ENCODE results near the gene HK3. TPM values are rescaled to one million over a fixed set of nuclear protein-coding genes. Genes with fewer than 3 reads are reported as not detected.

HK3 gene, protein sequence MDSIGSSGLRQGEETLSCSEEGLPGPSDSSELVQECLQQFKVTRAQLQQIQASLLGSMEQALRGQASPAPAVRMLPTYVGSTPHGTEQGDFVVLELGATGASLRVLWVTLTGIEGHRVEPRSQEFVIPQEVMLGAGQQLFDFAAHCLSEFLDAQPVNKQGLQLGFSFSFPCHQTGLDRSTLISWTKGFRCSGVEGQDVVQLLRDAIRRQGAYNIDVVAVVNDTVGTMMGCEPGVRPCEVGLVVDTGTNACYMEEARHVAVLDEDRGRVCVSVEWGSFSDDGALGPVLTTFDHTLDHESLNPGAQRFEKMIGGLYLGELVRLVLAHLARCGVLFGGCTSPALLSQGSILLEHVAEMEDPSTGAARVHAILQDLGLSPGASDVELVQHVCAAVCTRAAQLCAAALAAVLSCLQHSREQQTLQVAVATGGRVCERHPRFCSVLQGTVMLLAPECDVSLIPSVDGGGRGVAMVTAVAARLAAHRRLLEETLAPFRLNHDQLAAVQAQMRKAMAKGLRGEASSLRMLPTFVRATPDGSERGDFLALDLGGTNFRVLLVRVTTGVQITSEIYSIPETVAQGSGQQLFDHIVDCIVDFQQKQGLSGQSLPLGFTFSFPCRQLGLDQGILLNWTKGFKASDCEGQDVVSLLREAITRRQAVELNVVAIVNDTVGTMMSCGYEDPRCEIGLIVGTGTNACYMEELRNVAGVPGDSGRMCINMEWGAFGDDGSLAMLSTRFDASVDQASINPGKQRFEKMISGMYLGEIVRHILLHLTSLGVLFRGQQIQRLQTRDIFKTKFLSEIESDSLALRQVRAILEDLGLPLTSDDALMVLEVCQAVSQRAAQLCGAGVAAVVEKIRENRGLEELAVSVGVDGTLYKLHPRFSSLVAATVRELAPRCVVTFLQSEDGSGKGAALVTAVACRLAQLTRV
- total RNA-seq, result 21.2 TPM
- polyA plus RNA-seq (ENCODE audit: insufficient read depth, low read depth, low replicate concordance), result 2.0 TPM
- long read RNA-seq, donor 1, result 0 reads
- long read RNA-seq, donor 2, result 0 reads
- long read RNA-seq, donor 3, result 0 reads
- long read RNA-seq, donor 4, result 0 reads
- long read RNA-seq, donor 5, result 0 reads
- long read RNA-seq, donor 6, result 0 reads
- long read RNA-seq, donor 7, transcript HK3-201 (19 exons, 3,066 nt), result major isoform, 6 of 18 reads
- long read RNA-seq, donor 7, partial matches to known transcripts, result 1 of 18 reads
- long read RNA-seq, donor 7, other reads (novel, unspliced or antisense), result 10 of 18 reads
- long read RNA-seq, donor 8, result 0 reads
- long read RNA-seq, donor 9, result 0 reads
- long read RNA-seq, donor 10, result 0 reads

DNA sequence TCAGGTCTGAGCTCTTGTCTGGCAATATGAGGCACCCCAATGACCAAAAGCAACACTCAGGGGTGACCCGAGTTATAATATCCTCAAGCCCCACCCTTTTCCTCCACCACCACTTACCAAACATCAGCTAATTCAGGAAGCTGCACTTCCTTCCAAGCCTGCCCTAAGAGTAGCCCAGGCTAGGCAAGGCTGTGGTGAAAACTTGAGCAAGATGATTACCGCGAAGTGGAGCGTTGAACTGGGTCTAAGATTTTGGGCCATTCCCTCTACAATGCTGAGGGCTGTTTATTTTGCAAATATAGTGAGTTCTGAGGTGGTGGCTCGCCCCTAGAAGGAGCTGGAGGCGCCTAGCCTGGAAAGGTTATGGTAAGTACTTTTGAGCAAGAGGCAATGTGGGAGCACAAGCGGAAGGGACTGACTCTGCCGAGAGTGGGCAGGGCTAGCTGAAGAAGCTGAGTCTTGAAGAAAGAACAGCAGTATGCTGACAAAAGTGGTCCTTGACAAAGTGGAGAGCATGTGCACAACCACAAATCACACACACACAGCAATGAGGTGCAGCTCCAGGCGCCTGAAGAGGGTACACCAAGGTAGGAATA lies at the start of gene HK3:
HK3 (minus strand) TSS at position 51 of the 596 bp plus-strand sequence. CDS start 3,187 bp downstream, outside the sequence.
- TF ChIP-seq CTCF (IDR thresholded peaks at IDR 0.05; ENCODE audit: borderline replicate concordance, extremely low read depth, insufficient read depth), result no peak
- FAIRE-seq (no peak), DNase-seq (no peak)
- H3K27ac ChIP-seq (ENCODE audit: low read depth in 2 of 2, low read length in 2 of 2), result no peak within 1 kb of the TSS
- peaks cover 0 to 2% (median 0%) of the 10 kb centered on the region in 3 donors for H3K4me1 ChIP-seq (ENCODE audit: control insufficient read depth in 2 of 3, insufficient read depth in 2 of 3, low read depth in 1 of 3, low read length in 3 of 3)
- H3K9ac ChIP-seq (ENCODE audit: low read length in 3 of 3), result no peak within 1 kb of the TSS
- intact Hi-C loops (cut with DNase I), result no loop called here
- H3K27me3 ChIP-seq (ENCODE audit: control insufficient read depth, insufficient read depth, low read length), result no peaks in the 10 kb centered on the region
- H3K4me3 ChIP-seq (ENCODE audit: low read length in 3 of 3), result no peak within 1 kb of the TSS
- peaks cover 5 to 8% (median 7%) of the 10 kb centered on the region in 3 donors for H3K36me3 ChIP-seq (ENCODE audit: control insufficient read depth in 2 of 3, insufficient read depth in 3 of 3, low read length in 3 of 3)
- H3K9me3 ChIP-seq (ENCODE audit: control insufficient read depth in 2 of 3, insufficient read depth in 1 of 3, low read length in 3 of 3), result no peaks in the 10 kb centered on the region

GRCh38 chr5:176948458-176948857 lies 49.3 kb upstream of the HK3 start:
- intact Hi-C loops (cut with DNase I), result no loop called here
- DNase-seq, result no peak
- FAIRE-seq, result no peak
- Histone ChIP-seq H3K27ac (ENCODE audit: low read depth in 2 of 2, low read length in 2 of 2) (no peak overlapping the region), H3K4me3 (ENCODE audit: low read length in 3 of 3) (no peak overlapping the region), H3K27me3 (ENCODE audit: control insufficient read depth, insufficient read depth, low read length) (no peaks in the 10 kb centered on the region), H3K9me3 (ENCODE audit: control insufficient read depth in 2 of 3, insufficient read depth in 1 of 3, low read length in 3 of 3) (no peaks in the 10 kb centered on the region), H3K9ac (ENCODE audit: low read length in 3 of 3) (no peak overlapping the region), H3K36me3 (ENCODE audit: control insufficient read depth in 2 of 3, insufficient read depth in 3 of 3, low read length in 3 of 3) (peaks cover 2 to 8% (median 6%) of the 10 kb centered on the region in 3 donors), H3K4me1 (ENCODE audit: control insufficient read depth in 2 of 3, insufficient read depth in 2 of 3, low read depth in 1 of 3, low read length in 3 of 3) (no peaks in the 10 kb centered on the region)
- TF ChIP-seq CTCF (IDR thresholded peaks at IDR 0.05; ENCODE audit: borderline replicate concordance, extremely low read depth, insufficient read depth), result no peak

- Histone ChIP-seq H3K27me3 (ENCODE audit: control insufficient read depth, insufficient read depth, low read length) (no peaks in the 10 kb centered on the region), H3K4me1 (ENCODE audit: control insufficient read depth in 2 of 3, insufficient read depth in 2 of 3, low read depth in 1 of 3, low read length in 3 of 3) (no peaks in the 10 kb centered on the region), H3K9ac (ENCODE audit: low read length in 3 of 3) (no peak overlapping the region), H3K27ac (ENCODE audit: low read depth in 2 of 2, low read length in 2 of 2) (no peak overlapping the region), H3K36me3 (ENCODE audit: control insufficient read depth in 2 of 3, insufficient read depth in 3 of 3, low read length in 3 of 3) (peaks cover 5 to 10% (median 8%) of the 10 kb centered on the region in 3 donors), H3K9me3 (ENCODE audit: control insufficient read depth in 2 of 3, insufficient read depth in 1 of 3, low read length in 3 of 3) (no peaks in the 10 kb centered on the region), H3K4me3 (ENCODE audit: low read length in 3 of 3) (no peak overlapping the region)
- intact Hi-C loops (cut with DNase I), result no loop called here
- FAIRE-seq (no peak), DNase-seq (no peak)
- TF ChIP-seq CTCF (IDR thresholded peaks at IDR 0.05; ENCODE audit: borderline replicate concordance, extremely low read depth, insufficient read depth), result no peak
Observed at GRCh38 chr5:176947847-176948246, 48.7 kb upstream of the HK3 start.

All from kidney (tissue), 22 donors.